GM20431 (cell line): Measurements from ENCODE around the gene KBTBD4.
"Not testable (repeated sequence)": the region's sequence is repeated elsewhere in the genome, so short reads cannot be mapped to it uniquely, and the experiment has no call there.

Experiments used
- in situ Hi-C: fragments of 300-500 bp; cut with MseI, MboI; formaldehyde crosslinking; loops from one replicate; pipeline ENCODE4 v1.15.0; 2020; ENCODE audit warnings: low sequenced_read_pairs; ENCODE audit not compliant: unreplicated experiment

The KBTBD4 gene

GRCh38 chr11:47564933-47565339 lies 13.8 kb downstream of the KBTBD4 start:
- in situ Hi-C loops: no loop called here

- in situ Hi-C loops: not testable (repeated sequence)
Observed at GRCh38 chr11:47564366-47564765, 14.4 kb downstream of the KBTBD4 start.

GRCh38 chr11:47562393-47562792 lies 16.4 kb downstream of the KBTBD4 start:
- in situ Hi-C loops: not testable (repeated sequence)

GRCh38 chr11:47560426-47560825 lies 18.3 kb downstream of the KBTBD4 start:
- in situ Hi-C loops: no loop called here

GRCh38 chr11:47558695-47559094 lies 20.1 kb downstream of the KBTBD4 start:
- in situ Hi-C loops: no loop called here

GRCh38 chr11:47557004-47557403 lies 21.8 kb downstream of the KBTBD4 start:
- in situ Hi-C loops: not testable (repeated sequence)

GRCh38 chr11:47553406-47553743 lies 25.4 kb downstream of the KBTBD4 start:
- in situ Hi-C loops: no loop called here

GRCh38 chr11:47552566-47553405 lies 26.0 kb downstream of the KBTBD4 start, which contains the start of gene CELF1:
CELF1 (minus strand) TSS chr11:47553132; CDS start chr11:47499523, 53,609 bp downstream.
- in situ Hi-C loops: no loop called here

- in situ Hi-C loops: no loop called here
Observed at GRCh38 chr11:47552056-47552565, 26.7 kb downstream of the KBTBD4 start.

- in situ Hi-C loops: no loop called here
Observed at GRCh38 chr11:47551086-47551485, 27.7 kb downstream of the KBTBD4 start.

GRCh38 chr11:47550288-47551047 lies 28.3 kb downstream of the KBTBD4 start:
- in situ Hi-C loops: no loop called here

GRCh38 chr11:47546274-47546673 lies 32.5 kb downstream of the KBTBD4 start:
- in situ Hi-C loops: not testable (repeated sequence)

GRCh38 chr11:47545298-47545697 lies 33.5 kb downstream of the KBTBD4 start:
- in situ Hi-C loops: no loop called here

GRCh38 chr11:47541070-47541469 lies 37.7 kb downstream of the KBTBD4 start:
- in situ Hi-C loops: no loop called here

GRCh38 chr11:47539681-47540039 lies 39.1 kb downstream of the KBTBD4 start:
- in situ Hi-C loops: no loop called here

GRCh38 chr11:47538741-47539565 lies 39.8 kb downstream of the KBTBD4 start:
- in situ Hi-C loops: no loop called here

- in situ Hi-C loops: no loop called here
Observed at GRCh38 chr11:47536915-47537314, 41.9 kb downstream of the KBTBD4 start.

GRCh38 chr11:47534704-47535251 lies 44.0 kb downstream of the KBTBD4 start:
- in situ Hi-C loops: no loop called here

GRCh38 chr11:47533690-47534151 lies 45.0 kb downstream of the KBTBD4 start:
- in situ Hi-C loops: no loop called here
